Measurements from ENCODE around the gene UBTF. TPM values are rescaled to one million over a fixed set of nuclear protein-coding genes. Genes with fewer than 3 reads are reported as not detected.

Gene UBTF
- total and polyA plus RNA-seq, 8 donors = 25.5 to 198 (median 37.3) TPM

DNA sequence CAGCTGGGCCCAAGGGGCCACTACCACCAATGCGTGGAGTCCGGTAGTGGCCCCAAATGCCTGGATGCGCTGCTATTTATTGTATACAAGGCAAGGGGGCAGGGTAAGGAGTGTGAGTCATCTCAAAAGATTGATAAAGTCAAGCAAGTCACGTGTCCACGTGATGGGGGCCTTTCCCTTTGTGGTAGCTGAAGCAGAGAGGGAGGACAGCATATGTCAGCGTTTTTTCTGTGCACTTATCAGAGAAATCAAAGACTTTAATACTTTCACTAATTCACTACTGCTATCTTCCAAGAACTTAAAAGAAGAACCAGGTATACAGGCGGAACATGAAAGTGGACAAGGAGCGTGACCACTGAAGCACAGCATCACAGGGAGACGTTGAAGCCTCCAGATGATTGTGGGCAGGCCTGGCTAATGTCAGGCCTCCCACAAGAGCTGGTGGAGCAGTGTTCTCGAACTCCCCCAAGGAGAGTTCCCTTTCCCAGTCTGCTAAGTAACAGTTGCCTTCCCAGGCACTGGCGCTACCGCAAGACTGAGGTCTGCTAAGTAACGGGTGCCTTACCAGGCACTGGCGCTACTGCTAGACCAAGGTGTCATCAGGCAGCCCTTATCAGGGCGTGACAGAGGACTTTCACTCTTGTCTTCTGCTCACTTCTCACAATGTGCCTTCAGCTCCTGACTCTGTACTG, 59.8 kb downstream of the UBTF start:
- no peaks in the 10 kb centered on the region for H3K9me3 ChIP-seq
- peaks cover 0 to 23% (median 0%) of the 10 kb centered on the region in 4 donors for H3K36me3 ChIP-seq
- DNase-seq = no peak
- intact Hi-C loops (cut with DNase I; ENCODE audit: low total_unique reads) = no loop called here
- no peak overlapping the region for H3K27ac ChIP-seq
- no peak overlapping the region for H3K4me3 ChIP-seq
- no peaks in the 10 kb centered on the region for H3K4me1 ChIP-seq
- no peaks in the 10 kb centered on the region for H3K27me3 ChIP-seq
- TF ChIP-seq, protein P1, sequence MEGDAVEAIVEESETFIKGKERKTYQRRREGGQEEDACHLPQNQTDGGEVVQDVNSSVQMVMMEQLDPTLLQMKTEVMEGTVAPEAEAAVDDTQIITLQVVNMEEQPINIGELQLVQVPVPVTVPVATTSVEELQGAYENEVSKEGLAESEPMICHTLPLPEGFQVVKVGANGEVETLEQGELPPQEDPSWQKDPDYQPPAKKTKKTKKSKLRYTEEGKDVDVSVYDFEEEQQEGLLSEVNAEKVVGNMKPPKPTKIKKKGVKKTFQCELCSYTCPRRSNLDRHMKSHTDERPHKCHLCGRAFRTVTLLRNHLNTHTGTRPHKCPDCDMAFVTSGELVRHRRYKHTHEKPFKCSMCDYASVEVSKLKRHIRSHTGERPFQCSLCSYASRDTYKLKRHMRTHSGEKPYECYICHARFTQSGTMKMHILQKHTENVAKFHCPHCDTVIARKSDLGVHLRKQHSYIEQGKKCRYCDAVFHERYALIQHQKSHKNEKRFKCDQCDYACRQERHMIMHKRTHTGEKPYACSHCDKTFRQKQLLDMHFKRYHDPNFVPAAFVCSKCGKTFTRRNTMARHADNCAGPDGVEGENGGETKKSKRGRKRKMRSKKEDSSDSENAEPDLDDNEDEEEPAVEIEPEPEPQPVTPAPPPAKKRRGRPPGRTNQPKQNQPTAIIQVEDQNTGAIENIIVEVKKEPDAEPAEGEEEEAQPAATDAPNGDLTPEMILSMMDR (IDR thresholded peaks at IDR 0.05) = no peak
- no peak for TF ChIP-seq EP300 (IDR thresholded peaks at IDR 0.05)
- TF ChIP-seq POLR2A (IDR thresholded peaks at IDR 0.05) = no peak
- TF ChIP-seq POLR2AphosphoS5 (IDR thresholded peaks at IDR 0.05) = no peak
- 81 to 85% (median 83%) methylated on average over 15 of the region's 15 CpGs for WGBS, 5 donors

DNA sequence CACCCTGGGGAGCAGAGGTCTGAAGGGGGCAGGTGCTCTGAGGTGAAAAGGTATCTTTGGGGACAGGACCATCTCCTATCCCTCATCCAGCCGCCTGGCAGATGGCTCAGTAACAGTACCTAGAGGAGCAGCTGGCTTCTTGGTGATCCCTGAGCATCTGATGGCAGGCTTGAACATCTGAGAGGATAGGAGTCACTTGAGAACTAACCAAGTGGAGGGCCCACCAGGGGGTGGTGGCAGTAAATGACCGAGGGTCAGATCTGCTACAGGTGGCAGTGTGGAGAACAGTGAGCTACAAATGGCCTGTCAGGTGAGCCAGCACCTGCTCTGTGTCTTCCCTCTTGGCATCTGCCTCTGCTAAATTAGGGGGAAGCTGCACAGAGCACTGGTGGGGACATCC, 64.0 kb downstream of the UBTF start:
- WGBS, 5 donors = 60 to 88% (median 72%) methylated on average over 2 of the region's 2 CpGs
- Histone ChIP-seq H3K4me3 (no peak overlapping the region), H3K36me3 (peaks cover 0 to 16% (median 0%) of the 10 kb centered on the region in 4 donors), H3K9me3 (no peaks in the 10 kb centered on the region), H3K27ac (no peak overlapping the region), H3K27me3 (no peaks in the 10 kb centered on the region), H3K4me1 (no peaks in the 10 kb centered on the region)
- no peak for DNase-seq
- intact Hi-C loops (cut with DNase I; ENCODE audit: low total_unique reads) = no loop called here
- no peak for TF ChIP-seq EP300 (IDR thresholded peaks at IDR 0.05)
- TF ChIP-seq, protein P1 (IDR thresholded peaks at IDR 0.05) = no peak
- no peak for TF ChIP-seq POLR2AphosphoS5 (IDR thresholded peaks at IDR 0.05)
- TF ChIP-seq POLR2A (IDR thresholded peaks at IDR 0.05) = no peak

Small RNAs within 50 kb of the gene (small RNA-seq; reads per million reads assigned to genes)
- gene MIR6782 = 0 reads per million in 4 donors

Other genes with a start within 250 kb of the UBTF start
- gene NAGS, start 215.1 kb downstream of the UBTF start, total RNA-seq = 1 to 10 TPM in 1 of 5 donors, under 1 TPM in 2, not detected in 2; 0.29 to 1.5 (median 0.58) TPM
- 1 to 10 TPM in 2 of 3 donors, under 1 TPM in 1; 0.61 to 1.4 (median 1.2) TPM for gene NAGS, start 215.1 kb downstream of the UBTF start, polyA plus RNA-seq
- gene TMEM101, start 204.7 kb downstream of the UBTF start, total RNA-seq = 10 to 100 TPM in 4 of 5 donors, 1 to 10 TPM in 1; 1.8 to 41.9 (median 17.7) TPM
- 10 to 100 TPM; 29.6 to 40.8 (median 38.0) TPM for gene TMEM101, start 204.7 kb downstream of the UBTF start, polyA plus RNA-seq
- gene LSM12, start 153.0 kb downstream of the UBTF start, total RNA-seq = 10 to 100 TPM; 19.8 to 34.5 (median 30.4) TPM
- 10 to 100 TPM; 25.4 to 30.7 (median 29.9) TPM for gene LSM12, start 153.0 kb downstream of the UBTF start, polyA plus RNA-seq
- gene G6PC3, start 148.9 kb downstream of the UBTF start, total RNA-seq = 100 to 1,000 TPM in 1 of 5 donors, 10 to 100 TPM in 4; 10.5 to 132 (median 36.2) TPM
- 10 to 100 TPM; 16.8 to 52.0 (median 44.1) TPM for gene G6PC3, start 148.9 kb downstream of the UBTF start, polyA plus RNA-seq
- gene HDAC5, start 96.0 kb downstream of the UBTF start, total RNA-seq = 100 to 1,000 TPM in 2 of 5 donors, 10 to 100 TPM in 3; 14.7 to 311 (median 58.0) TPM
- gene HDAC5, start 96.0 kb downstream of the UBTF start, polyA plus RNA-seq = 10 to 100 TPM; 13.3 to 19.3 (median 17.9) TPM
- 1 to 10 TPM in 2 of 5 donors, under 1 TPM in 1, not detected in 2; 0.14 to 1.7 (median 1.3) TPM for gene HROB, start 77.7 kb downstream of the UBTF start, total RNA-seq
- 1 to 10 TPM in 1 of 3 donors, under 1 TPM in 2; 0.61 to 2.4 (median 0.62) TPM for gene HROB, start 77.7 kb downstream of the UBTF start, polyA plus RNA-seq
- under 1 TPM in 1 of 5 donors, not detected in 4; 0.73 TPM for gene ASB16, start 49.0 kb downstream of the UBTF start, total RNA-seq
- under 1 TPM in 2 of 3 donors, not detected in 1; 0.30 to 0.31 TPM for gene ASB16, start 49.0 kb downstream of the UBTF start, polyA plus RNA-seq
- 10 to 100 TPM; 10.7 to 62.4 (median 16.2) TPM for gene TMUB2, start 32.7 kb downstream of the UBTF start, total RNA-seq
- gene TMUB2, start 32.7 kb downstream of the UBTF start, polyA plus RNA-seq = 10 to 100 TPM; 16.2 to 37.8 (median 16.5) TPM
- gene ATXN7L3, start 19.8 kb downstream of the UBTF start, total RNA-seq = 10 to 100 TPM; 11.1 to 57.4 (median 43.7) TPM
- 10 to 100 TPM; 21.0 to 29.9 (median 29.2) TPM for gene ATXN7L3, start 19.8 kb downstream of the UBTF start, polyA plus RNA-seq
- 1 to 10 TPM in 1 of 5 donors, not detected in 4; 8.3 TPM for gene SLC4A1, start 48.5 kb upstream of the UBTF start, total RNA-seq
- gene SLC4A1, start 48.5 kb upstream of the UBTF start, polyA plus RNA-seq = not detected
- 10 to 100 TPM in 1 of 5 donors, 1 to 10 TPM in 2, under 1 TPM in 1, not detected in 1; 0.43 to 40.8 (median 3.5) TPM for gene RUNDC3A, start 88.9 kb upstream of the UBTF start, total RNA-seq
- 1 to 10 TPM; 4.5 to 6.0 (median 4.5) TPM for gene RUNDC3A, start 88.9 kb upstream of the UBTF start, polyA plus RNA-seq
- gene SLC25A39, start 105.1 kb upstream of the UBTF start, total RNA-seq = 100 to 1,000 TPM in 3 of 5 donors, 10 to 100 TPM in 2; 42.0 to 351 (median 133) TPM
- 100 to 1,000 TPM; 124 to 161 (median 135) TPM for gene SLC25A39, start 105.1 kb upstream of the UBTF start, polyA plus RNA-seq
- 100 to 1,000 TPM; 104 to 644 (median 239) TPM for gene GRN, start 125.6 kb upstream of the UBTF start, total RNA-seq
- gene GRN, start 125.6 kb upstream of the UBTF start, polyA plus RNA-seq = 100 to 1,000 TPM in 1 of 3 donors, 10 to 100 TPM in 2; 31.8 to 189 (median 78.9) TPM
- 1 to 10 TPM in 2 of 5 donors, not detected in 3; 2.0 to 5.4 TPM for gene FAM171A2, start 144.2 kb upstream of the UBTF start, total RNA-seq
- gene FAM171A2, start 144.2 kb upstream of the UBTF start, polyA plus RNA-seq = under 1 TPM; 0.30 to 0.31 (median 0.31) TPM
- 1 to 10 TPM in 1 of 5 donors, under 1 TPM in 1, not detected in 3; under 0.01 to 2.4 TPM for gene ITGA2B, start 170.0 kb upstream of the UBTF start, total RNA-seq
- gene ITGA2B, start 170.0 kb upstream of the UBTF start, polyA plus RNA-seq = under 1 TPM; 0.12 to 0.53 (median 0.46) TPM